Activated CD4-positive, alpha-beta T cell treated with anti-CD3 and anti-CD28 coated beads for 1 hour (primary cell): Measurements from ENCODE around the gene RBM33.

Experiments
- DNase-seq: peaks from one replicate; pipeline ENCODE4 v3.0.0-alpha.2; 2020

The RBM33 gene

GRCh38 chr7:155780884-155781283 lies 136.4 kb downstream of the RBM33 start:
- no peak for DNase-seq

- no peak for DNase-seq
Measured at GRCh38 chr7:155781433-155781832, 137.0 kb downstream of the RBM33 start.

- DNase-seq = no peak
Measured at GRCh38 chr7:155782466-155782865, 138.0 kb downstream of the RBM33 start.

- no peak for DNase-seq
Measured at GRCh38 chr7:155785536-155785935, 141.1 kb downstream of the RBM33 start.

- DNase-seq = no peak
Measured at GRCh38 chr7:155786491-155786890, 142.0 kb downstream of the RBM33 start.

- DNase-seq = no peak
Measured at GRCh38 chr7:155787171-155787851, 142.8 kb downstream of the RBM33 start.

- no peak for DNase-seq
Measured at GRCh38 chr7:155788616-155789000, 144.1 kb downstream of the RBM33 start.

- DNase-seq = no peak
Measured at GRCh38 chr7:155789001-155789725, 144.7 kb downstream of the RBM33 start.

- DNase-seq = no peak
Measured at GRCh38 chr7:155790666-155791065, 146.2 kb downstream of the RBM33 start.

- no peak for DNase-seq
Measured at GRCh38 chr7:155791214-155791737, 146.8 kb downstream of the RBM33 start.

GRCh38 chr7:155791836-155792235 lies 147.4 kb downstream of the RBM33 start:
- no peak for DNase-seq

- DNase-seq = no peak
Measured at GRCh38 chr7:155792315-155792960, 148.0 kb downstream of the RBM33 start.

- DNase-seq = no peak
Measured at GRCh38 chr7:155792999-155793560, 148.6 kb downstream of the RBM33 start.

GRCh38 chr7:155793720-155794119 lies 149.3 kb downstream of the RBM33 start:
- no peak for DNase-seq

- no peak for DNase-seq
Measured at GRCh38 chr7:155794196-155794595, 149.7 kb downstream of the RBM33 start.

- DNase-seq = no peak
Measured at GRCh38 chr7:155795401-155795800, 150.9 kb downstream of the RBM33 start.

GRCh38 chr7:155795951-155796350 lies 151.5 kb downstream of the RBM33 start:
- DNase-seq = no peak

GRCh38 chr7:155796381-155797261 lies 152.2 kb downstream of the RBM33 start:
- DNase-seq = peak; percentile 45

- no peak for DNase-seq
Measured at GRCh38 chr7:155797262-155798250, 153.1 kb downstream of the RBM33 start.

- no peak for DNase-seq
Measured at GRCh38 chr7:155798673-155799439, 154.4 kb downstream of the RBM33 start.
